CD4-positive, alpha-beta memory T cell (primary cell): ENCODE measurements around the gene TMEM119. TPM values are rescaled to one million over a fixed set of nuclear protein-coding genes. Genes with fewer than 3 reads are reported as not detected.

ENCODE experiments used
- CTCF ChIA-PET: fragments of 350-600 bp; sonication (Branson Sonifier 250); formaldehyde crosslinking; loops from one replicate; lab custom pipeline; 2021; ENCODE audit warnings: inconsistent platforms; ENCODE audit not compliant: partially characterized antibody; lab: Charles Lee
- POLR2A ChIA-PET: fragments of 350-600 bp; sonication (Branson Sonifier 250); formaldehyde crosslinking; loops from one replicate; lab custom pipeline; 2021; ENCODE audit not compliant: partially characterized antibody; lab: Charles Lee
- DNase-seq, 5 donors: peaks; one replicate each; pipeline versions ENCODE4 v3.0.0 to v3.0.0-alpha.2; 2020 to 2022; ENCODE audit warnings: mixed read lengths in 1 of 5
- H3K27ac ChIP-seq: one replicate; pipeline ENCODE4 v1.7.0; 2013; ENCODE audit warnings: low read depth, low read length
- H3K27me3 ChIP-seq: 2 replicates; pipeline ENCODE4 v1.7.0; 2013; ENCODE audit warnings: mild to moderate bottlenecking, low read length, moderate library complexity; ENCODE audit not compliant: insufficient read depth
- H3K36me3 ChIP-seq: 2 replicates; pipeline ENCODE4 v1.7.0; 2013; ENCODE audit warnings: mild to moderate bottlenecking, low read length, moderate library complexity; ENCODE audit not compliant: insufficient read depth
- H3K4me1 ChIP-seq: 2 replicates; pipeline ENCODE4 v1.7.0; 2013; ENCODE audit warnings: mild to moderate bottlenecking, low read length, moderate library complexity; ENCODE audit not compliant: insufficient read depth
- H3K4me3 ChIP-seq, 2 donors: one replicate each; pipeline ENCODE4 v1.7.0; 2013; ENCODE audit warnings: low read length in 2 of 2, mild to moderate bottlenecking in 1 of 2
- H3K9me3 ChIP-seq, 2 donors: one replicate each; pipeline ENCODE4 v1.7.0; 2013; ENCODE audit warnings: low read length in 2 of 2, control low read depth in 1 of 2; ENCODE audit not compliant: control insufficient read depth in 1 of 2
- H3K27ac Mint-ChIP-seq, 7 donors: one replicate each; pipeline ENCODE4 v1.8.0; 2020 to 2021; ENCODE audit warnings: mixed read lengths in 7 of 7, mild to moderate bottlenecking in 6 of 7, inconsistent platforms in 3 of 7, moderate library complexity in 3 of 7
- H3K27me3 Mint-ChIP-seq, 2 donors: one replicate each; pipeline ENCODE4 v1.8.0; 2020 to 2021; ENCODE audit warnings: mixed read lengths in 2 of 2
- H3K36me3 Mint-ChIP-seq, 2 donors: one replicate each; pipeline ENCODE4 v1.8.0; 2020 to 2021; ENCODE audit warnings: mixed read lengths in 2 of 2, inconsistent platforms in 1 of 2, mild to moderate bottlenecking in 1 of 2
- H3K4me1 Mint-ChIP-seq, 4 donors: one replicate each; pipeline ENCODE4 v1.8.0; 2020 to 2021; ENCODE audit warnings: mixed read lengths in 4 of 4, mild to moderate bottlenecking in 1 of 4
- H3K4me3 Mint-ChIP-seq, 8 donors: one replicate each; pipeline ENCODE4 v1.8.0; 2020 to 2021; ENCODE audit warnings: mixed read lengths in 8 of 8, mild to moderate bottlenecking in 7 of 8, moderate library complexity in 6 of 8, inconsistent platforms in 3 of 8
- H3K9me3 Mint-ChIP-seq, 8 donors: one replicate each; pipeline ENCODE4 v1.8.0; 2020 to 2021; ENCODE audit warnings: mixed read lengths in 8 of 8, mild to moderate bottlenecking in 5 of 8, inconsistent platforms in 3 of 8, moderate library complexity in 1 of 8
- intact Hi-C: fragments of 100-400 bp; cut with micrococcal nuclease; formaldehyde crosslinking; loops from one replicate; pipeline ENCODE4 v1.15.1; 2023
- polyA plus RNA-seq, 2 donors: library from polyadenylated mRNA; unstranded; fragments of 300-500 nt; fragmentation: Illumina TruSeq; gene quantifications; one replicate each; pipeline ENCODE4 v1.2.3, GENCODE V29; 2021
- total RNA-seq, 2 experiments: library from RNA; stranded (reverse); gene quantifications; one replicate each; pipeline ENCODE4 v1.2.3, GENCODE V29; 2021

The TMEM119 gene
- total and polyA plus RNA-seq, 4 experiments from 2014 or later, result 0.30 to 0.58 (median 0.42) TPM; not detected in 1

DNA sequence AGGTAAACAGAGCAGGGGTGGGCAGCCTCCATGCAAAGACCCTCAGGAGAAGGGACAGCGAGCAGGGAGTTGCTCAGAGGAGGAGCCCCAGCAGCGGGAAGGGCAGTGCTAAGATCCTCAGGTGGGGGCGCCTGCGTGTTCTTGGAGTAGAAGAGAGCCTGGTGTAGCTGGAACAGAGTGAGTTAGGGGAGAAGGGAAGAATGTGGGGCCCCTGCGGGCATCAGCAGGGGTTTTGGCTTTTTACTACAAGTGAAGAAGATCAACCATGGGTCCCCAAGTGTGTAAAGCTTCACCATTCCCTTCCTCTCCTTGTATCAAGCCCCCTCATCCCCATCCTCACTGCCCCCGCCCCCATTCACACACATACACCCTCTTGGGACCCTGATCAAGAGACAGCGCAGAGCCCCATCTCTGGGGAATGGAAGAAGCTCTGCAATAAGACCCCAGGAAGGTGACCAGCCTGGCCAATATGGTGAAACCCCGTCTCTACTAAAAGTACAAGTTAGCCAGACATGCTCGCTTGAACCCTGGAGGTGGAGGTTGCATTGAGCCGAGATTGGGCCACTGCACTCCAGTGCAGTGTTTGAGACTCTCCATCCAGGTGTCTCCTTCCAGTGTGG lies 10.2 kb upstream of the TMEM119 start:
- POLR2A ChIA-PET, result no interaction called here
- H3K27ac Mint-ChIP-seq, result peak overlapping the region in 1 of 7 donors; percentile 53
- no peaks in the 10 kb centered on the region for H3K36me3 ChIP-seq
- no peak overlapping the region for H3K4me3 Mint-ChIP-seq
- H3K27ac ChIP-seq, result no peak overlapping the region
- H3K9me3 Mint-ChIP-seq, result no peaks in the 10 kb centered on the region
- no peak for DNase-seq
- CTCF ChIA-PET, result interaction anchor here (0.8 to 4.1 kb wide), 2 partner anchors 9 to 196 kb away, joined by 3 to 29 read pairs; no protein-coding TSS in a partner anchor
- H3K4me1 ChIP-seq, result no peaks in the 10 kb centered on the region
- H3K27me3 ChIP-seq, result no peaks in the 10 kb centered on the region
- no peaks in the 10 kb centered on the region for H3K9me3 ChIP-seq
- H3K4me1 Mint-ChIP-seq, result peaks cover 4 to 10% (median 9%) of the 10 kb centered on the region in 4 donors
- H3K4me3 ChIP-seq, result no peak overlapping the region
- intact Hi-C loops, result no loop called here
- H3K36me3 Mint-ChIP-seq, result no peaks in the 10 kb centered on the region
- H3K27me3 Mint-ChIP-seq, result no peaks in the 10 kb centered on the region

DNA sequence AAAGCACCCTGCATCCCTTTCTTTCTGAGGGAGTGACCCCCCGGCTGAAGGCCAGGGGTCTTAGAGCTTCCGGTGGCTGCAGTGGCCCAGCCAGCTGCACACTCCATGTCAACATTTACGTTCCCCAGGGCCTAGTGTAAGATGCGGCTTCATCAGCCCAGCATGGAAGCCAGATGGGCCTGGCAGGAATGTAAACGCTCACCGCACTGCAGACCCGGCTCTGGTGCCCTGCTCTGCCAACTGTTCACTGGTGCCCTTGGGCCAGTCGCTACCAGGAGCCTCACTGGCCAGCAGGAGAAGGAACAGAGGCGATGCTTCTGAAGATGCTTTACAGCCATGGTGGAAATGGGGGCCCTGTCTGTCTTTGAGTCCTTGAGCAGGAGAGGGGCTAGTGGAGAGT lies 8.6 kb upstream of the TMEM119 start:
- H3K9me3 ChIP-seq, result no peaks in the 10 kb centered on the region
- Mint-ChIP-seq H3K4me3 (no peak overlapping the region), H3K4me1 (peaks cover 0 to 2% (median under 1%) of the 10 kb centered on the region in 4 donors), H3K9me3 (no peaks in the 10 kb centered on the region), H3K27me3 (no peaks in the 10 kb centered on the region), H3K36me3 (no peaks in the 10 kb centered on the region), H3K27ac (no peak overlapping the region)
- DNase-seq, result no peak
- H3K27ac ChIP-seq, result no peak overlapping the region
- no peaks in the 10 kb centered on the region for H3K27me3 ChIP-seq
- CTCF ChIA-PET, result interaction anchor here (4.1 kb wide), 1 partner anchor 11 kb away, joined by 29 read pairs; no protein-coding TSS in a partner anchor
- POLR2A ChIA-PET, result no interaction called here
- intact Hi-C loops, result no loop called here
- no peak overlapping the region for H3K4me3 ChIP-seq
- H3K36me3 ChIP-seq, result no peaks in the 10 kb centered on the region
- H3K4me1 ChIP-seq, result no peaks in the 10 kb centered on the region

DNA sequence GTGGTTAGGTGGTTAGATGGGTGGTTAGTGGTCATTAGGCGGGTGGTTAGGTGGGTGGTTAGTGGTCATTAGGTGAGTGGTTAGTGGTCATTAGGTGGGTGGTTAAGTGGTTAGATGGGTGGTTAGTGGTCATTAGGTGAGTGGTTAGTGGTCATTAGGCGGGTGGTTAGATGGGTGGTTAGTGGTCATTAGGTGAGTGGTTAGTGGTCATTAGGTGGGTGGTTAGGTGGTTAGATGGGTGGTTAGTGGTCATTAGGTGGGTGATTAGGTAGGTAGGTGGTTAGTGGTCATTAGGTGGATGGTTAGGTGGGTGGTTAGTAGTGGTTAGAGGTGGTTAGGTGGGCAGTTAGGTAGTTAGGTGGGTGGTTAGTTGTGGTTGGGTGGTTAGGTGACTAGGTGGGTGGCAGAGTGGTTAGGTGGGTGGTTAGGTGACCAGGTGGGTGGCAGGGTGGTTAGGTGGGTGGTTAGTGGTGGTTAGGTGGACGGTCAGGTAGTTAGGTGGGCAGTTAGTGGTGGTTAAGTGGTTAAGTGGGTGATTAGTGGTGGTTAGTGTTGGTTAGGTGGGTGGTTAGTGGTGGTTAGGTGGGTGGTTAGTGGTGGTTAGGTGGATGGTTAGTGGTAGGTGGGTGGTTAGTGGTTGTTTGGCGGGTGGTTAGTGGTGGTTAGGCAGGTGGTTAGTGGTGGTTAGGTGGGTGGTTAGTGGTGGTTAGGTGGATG lies 8.0 kb upstream of the TMEM119 start:
- Histone ChIP-seq H3K36me3 (no peaks in the 10 kb centered on the region), H3K27me3 (no peaks in the 10 kb centered on the region), H3K27ac (no peak overlapping the region), H3K4me1 (no peaks in the 10 kb centered on the region), H3K4me3 (no peak overlapping the region), H3K9me3 (no peaks in the 10 kb centered on the region)
- Mint-ChIP-seq H3K36me3 (no peaks in the 10 kb centered on the region), H3K27ac (peak overlapping the region in 3 of 7 donors; percentile 42 to 83 (median 48)), H3K4me1 (no peaks in the 10 kb centered on the region), H3K27me3 (no peaks in the 10 kb centered on the region), H3K4me3 (no peak overlapping the region), H3K9me3 (no peaks in the 10 kb centered on the region)
- ChIA-PET CTCF (interaction anchor here (4.1 kb wide), 1 partner anchor 12 kb away, joined by 29 read pairs; no protein-coding TSS in a partner anchor), POLR2A (no interaction called here)
- intact Hi-C loops, result no loop called here
- DNase-seq, result no peak

DNA sequence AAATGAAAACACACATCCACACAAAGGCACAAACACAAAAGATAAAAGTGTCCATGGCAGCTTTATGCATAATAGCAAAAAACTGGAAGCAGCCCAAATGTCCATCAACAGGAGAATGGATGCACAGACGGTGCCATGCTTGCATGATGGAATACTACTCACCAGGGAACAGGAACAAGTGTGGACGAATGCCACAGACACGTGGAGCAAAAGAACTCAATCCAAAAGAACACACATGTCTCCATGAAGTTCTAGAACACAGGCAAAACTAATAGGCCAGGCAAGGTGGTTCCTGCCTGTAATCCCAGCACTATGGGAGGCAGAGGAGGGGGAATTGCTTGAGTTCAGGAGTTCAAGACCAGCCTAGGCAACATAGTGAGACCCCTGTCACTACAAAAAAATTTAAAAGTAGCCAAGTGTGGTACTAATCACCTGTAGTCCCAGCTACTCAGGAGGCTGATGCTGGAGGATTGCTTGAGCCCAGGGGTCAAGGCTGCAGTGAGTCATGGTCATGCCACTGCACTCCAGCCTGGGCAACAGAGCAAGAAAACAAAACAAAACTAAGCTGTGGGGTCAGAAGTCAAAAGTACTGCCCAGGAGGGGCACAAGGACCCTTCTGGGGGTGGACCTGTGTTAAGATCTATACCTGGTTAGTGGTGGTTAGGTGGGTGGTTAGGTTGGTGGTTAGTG lies 7.3 kb upstream of the TMEM119 start:
- no peak overlapping the region for H3K4me3 ChIP-seq
- Mint-ChIP-seq H3K4me1 (no peaks in the 10 kb centered on the region), H3K27ac (peak overlapping the region in 1 of 7 donors; percentile 24), H3K36me3 (no peaks in the 10 kb centered on the region), H3K27me3 (no peaks in the 10 kb centered on the region), H3K9me3 (no peaks in the 10 kb centered on the region), H3K4me3 (no peak overlapping the region)
- intact Hi-C loops, result no loop called here
- H3K27me3 ChIP-seq, result no peaks in the 10 kb centered on the region
- H3K4me1 ChIP-seq, result no peaks in the 10 kb centered on the region
- H3K36me3 ChIP-seq, result no peaks in the 10 kb centered on the region
- CTCF ChIA-PET, result interaction anchor here (1.3 kb wide), 1 partner anchor 15 kb away, joined by 4 read pairs; no protein-coding TSS in a partner anchor
- POLR2A ChIA-PET, result no interaction called here
- no peaks in the 10 kb centered on the region for H3K9me3 ChIP-seq
- no peak for DNase-seq
- H3K27ac ChIP-seq, result no peak overlapping the region

DNA sequence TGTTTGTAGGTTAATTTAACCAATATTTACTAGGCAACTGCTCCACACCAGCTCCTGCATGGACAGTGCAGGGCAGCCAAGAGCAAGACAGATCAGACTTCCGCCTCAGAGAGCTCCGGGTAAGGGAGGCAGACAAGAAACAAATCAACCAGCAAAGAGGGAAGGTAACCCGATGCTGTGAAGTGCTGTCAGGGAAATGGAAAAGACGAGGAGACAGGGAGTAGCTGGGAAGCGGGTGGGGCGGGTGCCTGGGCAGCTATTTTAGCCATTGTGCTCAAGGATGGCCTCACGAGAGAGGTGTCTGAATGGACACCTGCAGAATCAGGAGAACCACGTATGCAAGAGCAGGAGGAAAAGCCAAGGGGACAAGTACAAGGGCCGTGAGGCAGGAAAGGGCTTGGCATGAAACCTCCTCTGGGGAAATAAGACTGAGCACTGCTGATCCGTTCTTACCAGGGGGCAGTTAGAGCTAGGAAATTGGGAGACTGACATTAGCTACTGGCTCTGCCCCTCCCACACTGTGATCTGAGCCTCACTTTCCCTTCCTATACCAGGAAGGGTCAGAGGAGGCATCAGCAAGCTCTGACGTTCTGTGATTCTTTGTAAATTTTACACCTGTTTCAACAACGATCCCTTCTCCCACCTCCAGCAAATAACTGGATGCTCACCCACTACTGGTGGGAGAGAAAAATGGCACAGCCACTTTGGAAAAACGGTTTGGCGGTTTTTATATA lies 6.5 kb upstream of the TMEM119 start:
- no peaks in the 10 kb centered on the region for H3K4me1 ChIP-seq
- Mint-ChIP-seq H3K36me3 (no peaks in the 10 kb centered on the region), H3K4me1 (no peaks in the 10 kb centered on the region), H3K4me3 (no peak overlapping the region), H3K27me3 (no peaks in the 10 kb centered on the region), H3K9me3 (no peaks in the 10 kb centered on the region), H3K27ac (peak overlapping the region in 1 of 7 donors; percentile 24)
- intact Hi-C loops, result no loop called here
- no peak for DNase-seq
- CTCF ChIA-PET, result interaction anchor here (1.0 to 1.5 kb wide), 3 partner anchors 14 to 49 kb away, joined by 3 to 4 read pairs (median 4); no protein-coding TSS in a partner anchor
- no peak overlapping the region for H3K27ac ChIP-seq
- POLR2A ChIA-PET, result no interaction called here
- H3K4me3 ChIP-seq, result no peak overlapping the region
- H3K27me3 ChIP-seq, result no peaks in the 10 kb centered on the region
- no peaks in the 10 kb centered on the region for H3K36me3 ChIP-seq
- H3K9me3 ChIP-seq, result no peaks in the 10 kb centered on the region

DNA sequence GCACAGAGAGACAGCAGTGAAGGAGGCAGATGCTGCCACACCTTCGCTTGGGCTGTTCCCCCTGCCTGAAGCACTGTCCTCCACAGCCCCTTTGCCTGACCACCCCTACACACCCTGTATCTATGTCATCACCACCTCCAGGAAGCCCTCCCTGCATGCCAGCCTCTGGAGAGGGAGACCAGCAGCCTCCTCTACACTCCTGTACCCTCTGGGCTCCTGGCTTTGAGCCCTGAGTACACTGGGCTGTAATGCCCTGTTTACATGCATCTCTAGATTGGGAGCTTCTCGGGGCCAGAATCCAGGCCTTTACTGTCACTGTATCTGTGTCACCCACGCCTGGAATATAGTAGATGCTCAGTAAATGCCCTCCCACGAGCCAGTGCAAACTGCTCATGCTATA lies 5.9 kb upstream of the TMEM119 start:
- no peaks in the 10 kb centered on the region for H3K9me3 Mint-ChIP-seq
- no peak overlapping the region for H3K27ac ChIP-seq
- POLR2A ChIA-PET, result no interaction called here
- CTCF ChIA-PET, result interaction anchor here (1.0 to 1.5 kb wide), 2 partner anchors 14 to 50 kb away, joined by 3 to 4 read pairs; no protein-coding TSS in a partner anchor
- intact Hi-C loops, result no loop called here
- H3K36me3 ChIP-seq, result no peaks in the 10 kb centered on the region
- no peaks in the 10 kb centered on the region for H3K9me3 ChIP-seq
- H3K27ac Mint-ChIP-seq, result peak overlapping the region in 3 of 7 donors; percentile 48 to 64 (median 50)
- H3K27me3 ChIP-seq, result no peaks in the 10 kb centered on the region
- no peak overlapping the region for H3K4me3 ChIP-seq
- no peaks in the 10 kb centered on the region for H3K27me3 Mint-ChIP-seq
- no peaks in the 10 kb centered on the region for H3K4me1 ChIP-seq
- H3K4me1 Mint-ChIP-seq, result no peaks in the 10 kb centered on the region
- no peak overlapping the region for H3K4me3 Mint-ChIP-seq
- DNase-seq, result no peak
- no peaks in the 10 kb centered on the region for H3K36me3 Mint-ChIP-seq
